BLaER1 treated with 17β-estradiol and CSF1 and Interleukin-3, amounts not matched to agents 10 nM and 100 nM (cell line): ENCODE results near the gene HOXB7.
A peak's percentile ranks its signal among the peaks of the same experiment; 100 is the strongest.

Experiments
- H3K27ac ChIP-seq, 11 experiments: shearing (Covaris generic); formaldehyde crosslinking; 2 replicates each; pipeline ENCODE4 v1.8.1; 2022
- H3K27me3 ChIP-seq, 11 experiments: shearing (Covaris generic); formaldehyde crosslinking; 2 replicates each; pipeline ENCODE4 v1.8.1; 2022
- H3K36me3 ChIP-seq, 11 experiments: shearing (Covaris generic); formaldehyde crosslinking; 2 replicates each; pipeline ENCODE4 v1.8.1; 2022
- H3K4me1 ChIP-seq, 10 experiments: shearing (Covaris generic); formaldehyde crosslinking; 2 replicates each; pipeline ENCODE4 v1.8.1; 2022
- H3K4me2 ChIP-seq, 11 experiments: shearing (Covaris generic); formaldehyde crosslinking; 2 replicates each; pipeline ENCODE4 v1.8.1; 2022
- H3K4me3 ChIP-seq, 10 experiments: shearing (Covaris generic); formaldehyde crosslinking; 2 replicates each; pipeline ENCODE4 v1.8.1; 2022
- H3K9ac ChIP-seq, 11 experiments: shearing (Covaris generic); formaldehyde crosslinking; 2 replicates each; pipeline ENCODE4 v1.8.1; 2022
- H3K9me3 ChIP-seq, 11 experiments: shearing (Covaris generic); formaldehyde crosslinking; replicated peaks in 1 of 11; 2 replicates each; pipeline ENCODE4 v1.8.1; 2022
- H4K20me1 ChIP-seq, 11 experiments: shearing (Covaris generic); formaldehyde crosslinking; 2 replicates each; pipeline ENCODE4 v1.8.1; 2022
- Cebpa-rat ChIP-seq, 11 experiments: shearing (Covaris generic); IDR thresholded peaks; 2 replicates each; pipeline ENCODE4 v1.8.1; 2022

HOXB7 gene

DNA sequence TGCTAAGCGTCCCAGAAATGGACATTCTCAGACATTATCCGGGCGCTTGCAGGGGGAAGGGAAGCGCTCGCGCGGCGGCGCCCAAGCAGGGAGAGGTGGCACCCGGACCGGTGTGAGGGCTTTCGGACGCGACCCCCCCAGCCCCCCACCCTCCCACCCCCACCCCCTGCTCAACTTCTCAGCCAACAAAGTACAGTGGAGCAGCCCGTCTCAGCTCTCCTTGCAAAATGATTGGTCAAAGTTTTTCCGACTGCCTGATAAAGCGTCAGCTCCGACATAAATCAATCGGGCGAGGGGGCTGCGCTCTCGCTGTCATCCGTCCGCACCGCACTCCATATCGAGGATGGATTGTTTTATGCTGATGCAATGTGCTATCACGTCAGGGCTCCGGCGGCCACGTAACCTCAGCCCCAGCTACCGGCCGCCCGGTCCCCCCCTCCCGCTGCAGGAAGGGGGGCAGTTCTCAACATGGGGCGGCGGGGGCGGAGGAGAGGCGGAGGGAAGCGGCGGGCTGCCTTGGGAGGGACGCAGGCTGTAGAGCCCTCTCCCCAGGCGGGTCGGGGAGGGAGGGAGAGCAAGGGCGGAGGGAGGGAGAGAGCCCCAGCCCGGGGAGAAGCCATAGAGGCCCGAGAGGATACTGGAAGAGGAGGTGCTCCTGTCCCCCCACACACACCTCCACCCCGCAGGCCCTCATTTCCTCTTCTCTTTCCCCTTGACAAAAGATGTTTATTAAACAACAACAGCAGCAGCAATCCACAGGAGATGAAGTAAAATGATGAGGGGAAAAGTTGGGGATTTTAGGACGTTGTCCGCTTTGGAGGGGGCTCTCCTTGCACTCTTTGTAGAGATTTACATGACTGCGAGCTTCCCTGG is 15.7 kb upstream of the HOXB7 start, which contains the start of gene HOXB9:
Gene HOXB9, minus strand, starts transcription at position 114 of the 873 bp plus-strand sequence. Its CDS starts 89 bp downstream, at position 25.
- Histone ChIP-seq H3K4me1 (peaks cover 9 to 18% (median 14%) of the 10 kb centered on the region in 10 experiments; a peak in 13 of 20 replicates), H3K36me3 (no peaks in the 10 kb centered on the region), H3K27me3 (peaks cover 100% of the 10 kb centered on the region in 11 experiments), H3K4me3 (peak within 1 kb of the TSS; percentile 1 to 58 (median 46); a peak in 16 of 20 replicates), H3K9ac (peak within 1 kb of the TSS in 2 of 11 experiments; percentile 13 to 15; a peak in 1 of 22 replicates), H3K4me2 (peak within 1 kb of the TSS; percentile 32 to 100 (median 66)), H3K27ac (no peak within 1 kb of the TSS), H4K20me1 (peaks cover 0 to 98% (median 93%) of the 10 kb centered on the region in 11 experiments; a peak in 18 of 22 replicates), H3K9me3 (no peaks in the 10 kb centered on the region)
- no peak for TF ChIP-seq Cebpa-rat (IDR thresholded peaks at IDR 0.05)

DNA sequence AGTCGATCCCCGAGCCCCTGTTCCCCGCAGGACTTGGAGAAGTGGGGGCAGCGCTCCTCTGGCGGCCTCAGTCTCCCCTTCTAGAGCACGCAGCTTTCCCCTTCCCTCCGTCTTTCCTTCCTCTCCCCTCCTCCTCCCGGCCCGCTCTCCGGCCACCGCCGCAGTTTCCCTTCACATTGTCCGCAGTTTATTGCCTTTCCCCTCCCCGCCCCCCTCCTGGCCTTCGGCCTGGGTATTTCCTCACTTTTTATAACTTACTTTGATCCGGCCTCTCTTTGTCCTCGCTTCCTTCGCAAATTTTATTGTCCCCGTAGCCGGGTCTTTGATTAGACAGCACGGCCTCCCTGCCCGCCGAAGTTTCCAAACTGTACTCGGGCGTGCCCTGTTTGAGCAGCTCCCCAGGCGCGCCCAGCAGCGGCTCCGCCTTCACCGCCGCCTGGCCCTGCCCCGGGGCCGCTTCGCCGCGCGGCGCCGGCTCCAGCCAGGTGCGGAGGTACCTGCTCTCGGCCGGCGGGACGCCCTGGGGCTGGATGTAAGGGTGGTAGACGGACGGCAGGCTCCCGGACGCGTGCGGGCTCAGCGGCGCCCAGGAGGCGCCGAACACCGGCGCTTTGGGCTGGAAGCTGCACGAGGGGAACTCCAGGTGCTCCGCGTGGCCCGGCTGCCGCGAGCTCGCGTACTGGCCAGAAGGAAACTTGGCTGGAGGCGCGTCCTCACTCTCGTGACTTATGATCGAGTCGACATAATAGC is 14.9 kb upstream of the HOXB7 start:
- H3K36me3 ChIP-seq, result no peaks in the 10 kb centered on the region
- H3K4me1 ChIP-seq, result peaks cover 9 to 18% (median 14%) of the 10 kb centered on the region in 10 experiments; a peak in 13 of 20 replicates
- no peak overlapping the region for H3K27ac ChIP-seq
- H3K4me3 ChIP-seq, result peak overlapping the region; percentile 1 to 58 (median 46); a peak in 16 of 20 replicates
- H4K20me1 ChIP-seq, result peaks cover 0 to 96% (median 92%) of the 10 kb centered on the region in 11 experiments; a peak in 18 of 22 replicates
- no peaks in the 10 kb centered on the region for H3K9me3 ChIP-seq
- peak overlapping the region in 2 of 11 experiments; percentile 13 to 15; a peak in 1 of 22 replicates for H3K9ac ChIP-seq
- TF ChIP-seq Cebpa-rat (IDR thresholded peaks at IDR 0.05), result no peak
- peaks cover 100% of the 10 kb centered on the region in 11 experiments for H3K27me3 ChIP-seq
- peak overlapping the region; percentile 32 to 100 (median 66) for H3K4me2 ChIP-seq

DNA sequence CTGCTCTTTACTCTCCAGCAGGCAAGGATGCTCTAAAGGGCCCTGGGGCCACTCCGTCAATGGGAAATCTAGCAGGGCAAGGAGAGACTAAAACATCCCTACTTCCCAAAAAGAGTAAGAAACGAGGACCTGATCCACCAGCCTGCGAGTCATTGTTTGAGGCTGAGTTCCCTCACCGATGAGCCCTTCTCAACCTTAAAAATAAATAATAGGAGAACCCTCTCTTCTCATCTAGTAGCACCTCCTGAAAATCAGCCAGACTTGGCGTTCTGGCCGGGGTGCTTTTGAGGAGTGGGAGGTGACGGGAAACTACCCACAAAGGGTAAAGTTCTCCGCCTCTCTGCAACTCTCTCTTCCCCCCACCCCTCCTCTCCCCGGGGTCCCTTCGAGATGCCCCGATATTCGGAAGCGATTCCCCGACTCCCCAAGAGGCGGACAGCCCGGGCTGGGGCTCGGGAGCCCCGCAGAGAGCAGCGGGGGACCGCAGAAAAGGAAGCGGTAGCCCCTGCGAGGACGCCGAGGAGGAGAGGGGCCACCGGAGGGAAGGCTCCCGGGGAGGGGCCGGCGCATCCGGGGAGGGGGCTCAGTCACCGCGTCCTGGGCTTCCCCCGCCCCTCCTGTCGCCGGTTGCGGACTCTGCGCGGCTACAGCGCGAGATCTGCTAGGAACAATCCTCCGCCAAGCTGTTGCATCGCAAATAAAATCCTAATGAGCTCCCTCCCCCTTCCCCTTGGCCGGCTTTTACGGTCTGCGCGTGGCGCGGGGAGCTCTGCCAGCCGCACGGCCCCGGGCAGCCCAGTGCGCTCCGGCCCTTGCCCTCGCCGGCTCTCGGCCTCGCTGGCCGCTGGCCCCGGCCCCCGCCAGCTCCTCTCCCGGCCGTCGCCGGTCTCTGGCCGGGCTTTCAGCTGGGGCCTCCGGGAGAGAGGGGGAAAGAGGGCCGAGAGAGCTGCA is 14.0 kb upstream of the HOXB7 start:
- no peaks in the 10 kb centered on the region for H3K9me3 ChIP-seq
- no peaks in the 10 kb centered on the region for H3K36me3 ChIP-seq
- H3K4me3 ChIP-seq, result peak overlapping the region; percentile 1 to 58 (median 46); a peak in 15 of 20 replicates
- H3K4me2 ChIP-seq, result peak overlapping the region; percentile 32 to 100 (median 66)
- peak overlapping the region in 1 of 11 experiments; percentile 15; a peak in 1 of 22 replicates for H3K9ac ChIP-seq
- peaks cover 100% of the 10 kb centered on the region in 11 experiments for H3K27me3 ChIP-seq
- H3K27ac ChIP-seq, result no peak overlapping the region
- peaks cover 0 to 98% (median 92%) of the 10 kb centered on the region in 11 experiments; a peak in 18 of 22 replicates for H4K20me1 ChIP-seq
- no peak for TF ChIP-seq Cebpa-rat (IDR thresholded peaks at IDR 0.05)
- peaks cover 9 to 18% (median 14%) of the 10 kb centered on the region in 10 experiments; a peak in 13 of 20 replicates for H3K4me1 ChIP-seq

DNA sequence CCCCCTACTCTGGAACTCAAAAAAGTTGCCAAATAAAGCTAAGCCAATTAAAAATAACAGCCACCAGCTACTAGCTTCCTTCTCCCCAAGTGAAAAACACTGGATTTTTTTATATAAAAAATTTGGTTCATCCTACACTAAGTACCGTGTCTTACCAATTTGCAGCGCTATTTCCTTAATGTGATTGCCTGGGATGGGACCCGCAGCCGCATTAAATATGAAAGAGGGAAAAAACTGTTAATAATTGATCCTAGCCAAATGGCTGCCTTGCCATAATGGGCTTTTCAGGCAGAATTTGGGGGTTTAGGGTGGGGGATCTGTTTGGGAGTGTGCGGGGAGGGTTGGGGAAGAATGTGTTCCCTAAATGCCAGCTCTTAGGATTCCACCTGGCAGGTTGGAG is 13.3 kb upstream of the HOXB7 start:
- TF ChIP-seq Cebpa-rat (IDR thresholded peaks at IDR 0.05), result no peak
- H3K4me2 ChIP-seq, result no peak overlapping the region

DNA sequence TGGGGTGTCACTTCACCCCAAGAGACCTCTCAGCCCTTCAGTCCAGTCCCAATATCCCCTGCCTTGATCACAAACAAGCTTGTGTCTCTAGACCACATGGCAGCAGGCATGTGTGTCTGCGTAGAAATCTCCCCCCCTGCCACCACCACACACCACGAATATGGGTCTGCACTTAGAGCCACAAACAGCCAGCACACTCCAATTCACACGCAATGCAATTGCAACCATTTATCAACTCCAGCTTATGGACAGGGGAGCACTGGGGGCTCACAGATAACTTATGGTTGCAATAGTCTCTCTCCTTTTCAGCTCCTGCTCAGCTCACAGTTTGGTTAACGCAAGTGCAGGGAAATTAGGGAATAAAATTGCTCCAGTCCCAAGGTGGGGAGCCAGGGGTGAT is 12.8 kb upstream of the HOXB7 start:
- Histone ChIP-seq H3K9me3 (no peaks in the 10 kb centered on the region), H4K20me1 (peaks cover 0 to 98% (median 92%) of the 10 kb centered on the region in 11 experiments; a peak in 18 of 22 replicates), H3K4me3 (no peak overlapping the region), H3K4me1 (peaks cover 9 to 18% (median 14%) of the 10 kb centered on the region in 10 experiments; a peak in 13 of 20 replicates), H3K27me3 (peaks cover 100% of the 10 kb centered on the region in 11 experiments), H3K36me3 (no peaks in the 10 kb centered on the region), H3K4me2 (no peak overlapping the region), H3K27ac (no peak overlapping the region), H3K9ac (no peak overlapping the region)
- TF ChIP-seq Cebpa-rat (IDR thresholded peaks at IDR 0.05), result no peak

More for the DNA sequence above, 13.3 kb upstream of the HOXB7 start:
- H3K4me1 ChIP-seq, result peaks cover 9 to 18% (median 14%) of the 10 kb centered on the region in 10 experiments; a peak in 13 of 20 replicates
- H4K20me1 ChIP-seq, result peaks cover 0 to 98% (median 93%) of the 10 kb centered on the region in 11 experiments; a peak in 18 of 22 replicates
- H3K27ac ChIP-seq, result no peak overlapping the region
- H3K36me3 ChIP-seq, result no peaks in the 10 kb centered on the region
- H3K9me3 ChIP-seq, result no peaks in the 10 kb centered on the region
- H3K27me3 ChIP-seq, result peaks cover 100% of the 10 kb centered on the region in 11 experiments
- H3K9ac ChIP-seq, result no peak overlapping the region
- H3K4me3 ChIP-seq, result no peak overlapping the region

DNA sequence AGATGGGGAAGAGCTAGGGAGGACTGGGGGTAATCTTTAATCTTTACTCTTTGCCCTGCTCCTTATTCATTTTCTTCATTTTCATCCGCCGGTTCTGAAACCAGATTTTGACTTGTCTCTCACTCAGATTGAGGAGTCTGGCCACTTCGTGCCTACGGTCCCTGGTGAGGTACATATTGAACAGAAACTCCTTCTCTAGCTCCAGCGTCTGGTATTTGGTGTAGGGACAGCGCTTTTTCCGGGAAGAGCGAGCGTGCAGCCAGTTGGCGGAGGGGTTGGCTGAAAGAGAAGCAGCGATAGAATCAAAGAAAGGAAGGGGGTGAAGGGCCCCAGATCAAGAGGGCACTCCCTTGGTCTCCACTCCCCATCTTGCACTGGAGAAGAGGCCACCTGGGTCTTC is 12.0 kb upstream of the HOXB7 start:
- Histone ChIP-seq H3K27me3 (peaks cover 100% of the 10 kb centered on the region in 11 experiments), H3K36me3 (no peaks in the 10 kb centered on the region), H4K20me1 (peaks cover 0 to 96% (median 92%) of the 10 kb centered on the region in 11 experiments; a peak in 18 of 22 replicates), H3K4me1 (peaks cover 9 to 18% (median 14%) of the 10 kb centered on the region in 10 experiments; a peak in 13 of 20 replicates), H3K4me3 (no peak overlapping the region), H3K9me3 (no peaks in the 10 kb centered on the region), H3K9ac (no peak overlapping the region), H3K27ac (no peak overlapping the region), H3K4me2 (no peak overlapping the region)
- TF ChIP-seq Cebpa-rat (IDR thresholded peaks at IDR 0.05), result no peak

DNA sequence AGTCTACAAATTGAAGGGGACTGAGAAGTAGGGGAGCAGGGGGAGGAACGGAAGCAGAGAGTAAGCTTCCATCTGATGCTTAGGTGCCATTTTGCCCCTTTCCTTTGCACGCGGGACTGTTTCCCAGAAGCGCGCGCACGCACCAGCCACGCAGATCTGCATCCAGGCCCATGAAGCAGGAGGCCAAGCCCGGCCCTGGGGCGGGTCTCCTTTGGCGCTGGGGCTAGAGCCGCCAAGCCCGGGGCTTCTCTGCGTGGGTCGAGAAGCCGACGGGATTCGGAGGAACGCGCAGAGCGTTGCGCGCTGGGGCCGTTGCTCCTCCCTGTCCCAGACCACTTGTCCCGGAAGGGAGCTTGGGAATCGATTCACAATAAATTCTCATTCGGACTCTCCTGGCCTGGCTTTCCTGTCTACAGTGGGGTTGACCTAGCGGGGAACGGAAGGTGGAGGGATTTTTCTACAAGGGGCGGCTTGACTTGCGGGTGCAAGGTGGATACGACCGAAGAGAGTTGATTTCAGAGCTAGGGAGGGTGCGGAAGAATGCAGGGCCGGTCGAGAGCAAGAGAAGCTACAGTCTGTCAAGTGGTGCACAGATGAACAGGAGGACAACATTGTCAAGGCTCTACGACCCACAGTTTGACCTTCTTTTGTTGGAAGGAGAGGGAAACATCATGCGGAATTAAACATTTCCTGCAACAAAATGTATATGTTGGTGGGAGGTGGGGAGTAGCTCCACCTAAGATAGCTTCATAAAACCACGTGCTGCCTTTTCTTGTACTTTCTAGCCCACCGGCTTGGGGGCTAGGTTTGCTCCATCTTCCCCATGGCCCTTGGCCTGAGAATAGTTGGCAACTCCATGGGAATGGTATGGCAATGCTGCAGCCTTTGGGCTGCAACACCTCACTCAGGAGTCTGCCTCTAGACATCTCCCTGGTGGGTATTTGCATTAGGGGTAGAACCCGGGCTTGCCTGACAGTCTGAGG is 10.9 kb upstream of the HOXB7 start:
- TF ChIP-seq Cebpa-rat (IDR thresholded peaks at IDR 0.05), result no peak
- no peak overlapping the region for H3K9ac ChIP-seq
- peaks cover 100% of the 10 kb centered on the region in 11 experiments for H3K27me3 ChIP-seq
- no peak overlapping the region for H3K4me3 ChIP-seq
- no peak overlapping the region for H3K27ac ChIP-seq
- H4K20me1 ChIP-seq, result peaks cover 0 to 96% (median 92%) of the 10 kb centered on the region in 11 experiments; a peak in 18 of 22 replicates
- no peaks in the 10 kb centered on the region for H3K9me3 ChIP-seq
- peaks cover 9 to 16% (median 14%) of the 10 kb centered on the region in 10 experiments; a peak in 13 of 20 replicates for H3K4me1 ChIP-seq
- H3K36me3 ChIP-seq, result no peaks in the 10 kb centered on the region
- H3K4me2 ChIP-seq, result no peak overlapping the region
